SK-N-SH (cell line): ENCODE data around the gene FLT3LG. TPM values are rescaled to one million over a fixed set of nuclear protein-coding genes. Genes with fewer than 3 reads are reported as not detected.

ENCODE experiments used
- CTCF ChIA-PET: fragments of 300-600, 350-600 bp; formaldehyde crosslinking; extraction: SDS; loops from one replicate; lab custom pipeline; 2021; lab: Yijun Ruan, JAX
- POLR2A ChIA-PET: fragments of 350-600 bp; sonication (Branson Sonifier 250); formaldehyde crosslinking; extraction: SDS; loops from one replicate; lab custom pipeline; 2020; ENCODE audit warnings: antibody characterized with exemption, inconsistent platforms; lab: Yijun Ruan, JAX
- DNase-seq: peaks from one replicate; pipeline ENCODE4 v3.0.0; 2012
- H2AFZ ChIP-seq: fragments of 200-600 bp; sonication (generic); 2 replicates; pipeline ENCODE4 v1.8.1; 2016; ENCODE audit warnings: antibody characterized with exemption, mild to moderate bottlenecking, low read depth
- H3F3A ChIP-seq: fragments of 200-600 bp; sonication (generic); replicated peaks from 2 replicates; pipeline ENCODE3; 2016; ENCODE audit warnings: antibody characterized with exemption, mild to moderate bottlenecking; ENCODE audit not compliant: insufficient read depth
- H3K27ac ChIP-seq, 2 experiments: fragments of 200-500 bp in 1 of 2; fragments of 200-600 bp in 1 of 2; sonication (Bioruptor generic) in 1 of 2; sonication (generic), shearing (Covaris generic) in 1 of 2; 2 replicates each; pipeline versions ENCODE4 v1.5.1 to v1.6.1; 2014 to 2016; ENCODE audit warnings: low read depth in 2 of 2, inconsistent platforms in 1 of 2, low read length in 1 of 2, mild to moderate bottlenecking in 1 of 2, mixed read lengths in 1 of 2
- H3K27me3 ChIP-seq: fragments of 200-600 bp; sonication (generic), shearing (Covaris generic); 2 replicates; pipeline ENCODE4 v1.6.1; 2016; ENCODE audit warnings: mixed run types; ENCODE audit not compliant: insufficient read depth
- H3K36me3 ChIP-seq, 2 experiments: fragments of 200-500 bp in 1 of 2; fragments of 200-600 bp in 1 of 2; sonication (Bioruptor generic) in 1 of 2; sonication (generic) in 1 of 2; replicated peaks in 1 of 2; 2 replicates each; pipeline versions ENCODE3 to v1.5.1; 2014 to 2016; ENCODE audit warnings: low read length in 1 of 2, mild to moderate bottlenecking in 1 of 2; ENCODE audit not compliant: insufficient read depth in 2 of 2, control insufficient read depth in 1 of 2
- H3K4me1 ChIP-seq, 2 experiments: fragments of 200-500 bp in 1 of 2; fragments of 200-600 bp in 1 of 2; sonication (Bioruptor generic) in 1 of 2; sonication (generic), shearing (Covaris generic) in 1 of 2; 2 replicates each; pipeline versions ENCODE4 v1.5.1 to v1.6.1; 2014 to 2016; ENCODE audit warnings: low read depth in 1 of 2, low read length in 1 of 2, mixed run types in 1 of 2; ENCODE audit not compliant: insufficient read depth in 2 of 2, control insufficient read depth in 1 of 2
- H3K4me2 ChIP-seq: fragments of 200-600 bp; sonication (generic), shearing (Covaris generic); 2 replicates; pipeline ENCODE4 v1.6.1; 2017; ENCODE audit warnings: mixed run types
- H3K4me3 ChIP-seq, 2 experiments: fragments of 200-500 bp in 1 of 2; fragments of 200-600 bp in 1 of 2; sonication (Bioruptor generic) in 1 of 2; sonication (generic), shearing (Covaris generic) in 1 of 2; 2 replicates each; pipeline versions ENCODE4 v1.5.1 to v1.8.1; 2014 to 2016; ENCODE audit warnings: low read depth in 2 of 2, inconsistent platforms in 1 of 2, low read length in 1 of 2, mild to moderate bottlenecking in 1 of 2, mixed read lengths in 1 of 2, moderate library complexity in 1 of 2
- H3K79me2 ChIP-seq: fragments of 200-600 bp; sonication (generic); 2 replicates; pipeline ENCODE4 v1.8.1; 2017; ENCODE audit warnings: mild to moderate bottlenecking; ENCODE audit not compliant: insufficient read depth
- H3K9ac ChIP-seq: fragments of 200-600 bp; sonication (generic); 2 replicates; pipeline ENCODE4 v1.6.1; 2017; ENCODE audit warnings: mixed run types
- H3K9me2 ChIP-seq: fragments of 200-600 bp; sonication (generic); 2 replicates; pipeline ENCODE4 v1.6.1; 2017; ENCODE audit warnings: mixed run types
- H3K9me3 ChIP-seq: fragments of 200-600 bp; sonication (generic); 2 replicates; pipeline ENCODE4 v1.6.1; 2017; ENCODE audit warnings: mixed run types, mild to moderate bottlenecking, moderate library complexity
- H4K20me1 ChIP-seq: fragments of 200-600 bp; sonication (generic); 2 replicates; pipeline ENCODE4 v1.6.1; 2017; ENCODE audit warnings: mild to moderate bottlenecking, mixed run types; ENCODE audit not compliant: insufficient read depth
- CHD2 ChIP-seq: fragments of 150-350 bp; IDR thresholded peaks from 2 replicates; pipeline ENCODE4 v1.6.1; 2018; ENCODE audit warnings: low read length; ENCODE audit not compliant: partially characterized antibody
- EZH2phosphoT487 ChIP-seq: fragments of 200-600 bp; sonication (generic); IDR thresholded peaks from 2 replicates; pipeline ENCODE4 v1.6.1; 2017; ENCODE audit warnings: low read depth, mixed run types, mild to moderate bottlenecking, antibody characterized with exemption, moderate library complexity, borderline replicate concordance
- FOSL2 ChIP-seq: IDR thresholded peaks from 2 replicates; pipeline ENCODE4 v1.4.0; 2012; ENCODE audit warnings: low read depth, mild to moderate bottlenecking, moderate library complexity, borderline replicate concordance
- GABPA ChIP-seq: IDR thresholded peaks from 2 replicates; pipeline ENCODE4 v1.4.0; 2012; ENCODE audit warnings: low read depth, mild to moderate bottlenecking
- MXI1 ChIP-seq: IDR thresholded peaks from 2 replicates; pipeline ENCODE4 v1.6.1; 2012; ENCODE audit warnings: mild to moderate bottlenecking, low read depth, low read length, improper control_type of control experiment
- POLR2AphosphoS5 ChIP-seq: IDR thresholded peaks from 2 replicates; pipeline ENCODE4 v1.6.1; 2012; ENCODE audit warnings: low read depth, low read length
- RAD21 ChIP-seq: IDR thresholded peaks from 2 replicates; pipeline ENCODE4 v1.6.1; 2012; ENCODE audit warnings: mild to moderate bottlenecking, low read length
- RFX5 ChIP-seq: IDR thresholded peaks from 2 replicates; pipeline ENCODE4 v1.6.1; 2012; ENCODE audit warnings: mild to moderate bottlenecking, improper control_type of control experiment, low read length
- YY1 ChIP-seq: IDR thresholded peaks from 2 replicates; pipeline ENCODE4 v1.4.0; 2012; ENCODE audit warnings: low read depth, mild to moderate bottlenecking
- WGBS: methylation state at CpG from one replicate; pipeline ENCODE4 v1.1.6; 2017; ENCODE audit warnings: low lambda C conversion rate; 5-methylcytosine and 5-hydroxymethylcytosine counted together
- polyA plus RNA-seq, 3 experiments: library from polyadenylated mRNA; depleted of rRNA; stranded (reverse); fragments of >200 nt; gene quantifications; 2 replicates each; pipeline ENCODE4 v1.2.3, GENCODE V29; 2012
- TF ChIP-seq, protein P1 (sequence below): fragments of 150-350 bp; IDR thresholded peaks from 2 replicates; pipeline ENCODE4 v1.6.1; 2017; ENCODE audit warnings: antibody characterized with exemption, low read length, low read depth, borderline replicate concordance
- TF ChIP-seq, protein P2 (sequence below): IDR thresholded peaks from 2 replicates; pipeline ENCODE4 v1.4.0; 2012; ENCODE audit warnings: low read depth
- TF ChIP-seq, protein P3 (sequence below): IDR thresholded peaks from 2 replicates; pipeline ENCODE4 v1.4.0; 2012; ENCODE audit warnings: low read depth, borderline replicate concordance

The FLT3LG gene
- polyA plus RNA-seq, 1 of the 3 experiments (the other 2 are of a cell fraction): 6.4 TPM

DNA sequence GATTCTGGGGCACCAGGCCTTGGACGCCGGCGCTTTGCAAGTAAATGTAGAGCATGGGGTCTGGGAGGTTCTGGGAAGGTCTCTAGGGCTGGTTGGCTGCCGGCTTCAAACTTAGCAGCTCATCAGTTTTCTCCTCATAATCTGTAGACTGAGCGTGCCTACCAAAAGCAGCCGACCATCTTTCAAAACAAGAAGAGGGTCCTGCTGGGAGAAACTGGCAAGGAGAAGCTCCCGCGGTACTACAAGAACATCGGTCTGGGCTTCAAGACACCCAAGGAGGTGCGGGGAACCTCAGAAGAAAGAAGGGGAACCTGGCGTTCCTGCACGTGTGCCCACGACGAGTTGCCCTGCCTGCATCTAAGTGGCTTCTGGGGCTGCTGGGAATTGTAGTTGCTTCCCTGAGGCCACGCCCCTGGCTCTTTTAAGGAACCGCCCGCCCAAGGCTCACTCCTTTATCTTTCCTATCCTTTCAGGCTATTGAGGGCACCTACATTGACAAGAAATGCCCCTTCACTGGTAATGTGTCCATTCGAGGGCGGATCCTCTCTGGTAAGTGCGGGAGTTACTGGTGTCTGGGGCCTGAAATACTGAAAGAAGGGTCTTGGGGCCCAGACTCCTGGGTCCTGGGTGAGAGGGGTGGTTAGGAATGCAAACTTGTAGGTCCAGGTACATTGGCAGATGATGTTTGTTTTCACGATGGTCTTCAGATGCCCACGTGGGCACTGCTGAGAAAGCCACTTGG, 23.2 kb downstream of the FLT3LG start:
- peaks cover 28% of the 10 kb centered on the region for H3K79me2 ChIP-seq
- peak; percentile 68 for DNase-seq
- peak overlapping the region; percentile 90 to 91; a peak in 3 of 4 replicates for H3K27ac ChIP-seq
- peak overlapping the region; percentile 91 for H3K4me2 ChIP-seq
- H3K27me3 ChIP-seq: no peaks in the 10 kb centered on the region
- H3K9ac ChIP-seq: peak overlapping the region; percentile 96
- H3F3A ChIP-seq: peaks cover 78% of the 10 kb centered on the region
- H3K9me2 ChIP-seq: no peaks in the 10 kb centered on the region
- POLR2A ChIA-PET: interaction anchor here (1.7 kb wide), 2 partner anchors 51 to 179 kb away, joined by 4 to 8 read pairs; partner anchors contain the start of gene PRMT1
- H3K4me1 ChIP-seq: peaks cover 11 to 24% of the 10 kb centered on the region in 2 experiments
- TF ChIP-seq, protein P1, sequence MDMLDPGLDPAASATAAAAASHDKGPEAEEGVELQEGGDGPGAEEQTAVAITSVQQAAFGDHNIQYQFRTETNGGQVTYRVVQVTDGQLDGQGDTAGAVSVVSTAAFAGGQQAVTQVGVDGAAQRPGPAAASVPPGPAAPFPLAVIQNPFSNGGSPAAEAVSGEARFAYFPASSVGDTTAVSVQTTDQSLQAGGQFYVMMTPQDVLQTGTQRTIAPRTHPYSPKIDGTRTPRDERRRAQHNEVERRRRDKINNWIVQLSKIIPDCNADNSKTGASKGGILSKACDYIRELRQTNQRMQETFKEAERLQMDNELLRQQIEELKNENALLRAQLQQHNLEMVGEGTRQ: no peak
- TF ChIP-seq FOSL2 (no peak), RAD21 (no peak), EZH2phosphoT487 (no peak), GABPA (peak; percentile 30; the same call in 1 of the 2 replicates), YY1 (0 out of 2 replicates have a peak, but pooled peaks have one; percentile 29), POLR2AphosphoS5 (peak; percentile 56), MXI1 (peak; percentile 95), CHD2 (peak; percentile 13), RFX5 (no peak)
- TF ChIP-seq, protein P2, sequence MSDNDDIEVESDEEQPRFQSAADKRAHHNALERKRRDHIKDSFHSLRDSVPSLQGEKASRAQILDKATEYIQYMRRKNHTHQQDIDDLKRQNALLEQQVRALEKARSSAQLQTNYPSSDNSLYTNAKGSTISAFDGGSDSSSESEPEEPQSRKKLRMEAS: peak; percentile 89
- TF ChIP-seq, protein P3, sequence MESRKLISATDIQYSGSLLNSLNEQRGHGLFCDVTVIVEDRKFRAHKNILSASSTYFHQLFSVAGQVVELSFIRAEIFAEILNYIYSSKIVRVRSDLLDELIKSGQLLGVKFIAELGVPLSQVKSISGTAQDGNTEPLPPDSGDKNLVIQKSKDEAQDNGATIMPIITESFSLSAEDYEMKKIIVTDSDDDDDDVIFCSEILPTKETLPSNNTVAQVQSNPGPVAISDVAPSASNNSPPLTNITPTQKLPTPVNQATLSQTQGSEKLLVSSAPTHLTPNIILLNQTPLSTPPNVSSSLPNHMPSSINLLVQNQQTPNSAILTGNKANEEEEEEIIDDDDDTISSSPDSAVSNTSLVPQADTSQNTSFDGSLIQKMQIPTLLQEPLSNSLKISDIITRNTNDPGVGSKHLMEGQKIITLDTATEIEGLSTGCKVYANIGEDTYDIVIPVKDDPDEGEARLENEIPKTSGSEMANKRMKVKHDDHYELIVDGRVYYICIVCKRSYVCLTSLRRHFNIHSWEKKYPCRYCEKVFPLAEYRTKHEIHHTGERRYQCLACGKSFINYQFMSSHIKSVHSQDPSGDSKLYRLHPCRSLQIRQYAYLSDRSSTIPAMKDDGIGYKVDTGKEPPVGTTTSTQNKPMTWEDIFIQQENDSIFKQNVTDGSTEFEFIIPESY: peak; percentile 58; the same call in 1 of the 2 replicates
- H3K4me3 ChIP-seq: peak overlapping the region; percentile 88 to 97
- no peaks in the 10 kb centered on the region for H3K9me3 ChIP-seq
- H4K20me1 ChIP-seq: peaks cover 27% of the 10 kb centered on the region
- WGBS: 1% methylated on average over 21 of the region's 22 CpGs
- CTCF ChIA-PET: interaction anchor here (1.7 to 3.5 kb wide), 4 partner anchors 10 to 73 kb away, joined by 5 to 14 read pairs (median 10); partner anchors contain the start of gene FLT3LG
- peaks cover 36 to 38% of the 10 kb centered on the region in 2 experiments for H3K36me3 ChIP-seq
- no peak overlapping the region; the same call in 1 of the 2 replicates for H2AFZ ChIP-seq

DNA sequence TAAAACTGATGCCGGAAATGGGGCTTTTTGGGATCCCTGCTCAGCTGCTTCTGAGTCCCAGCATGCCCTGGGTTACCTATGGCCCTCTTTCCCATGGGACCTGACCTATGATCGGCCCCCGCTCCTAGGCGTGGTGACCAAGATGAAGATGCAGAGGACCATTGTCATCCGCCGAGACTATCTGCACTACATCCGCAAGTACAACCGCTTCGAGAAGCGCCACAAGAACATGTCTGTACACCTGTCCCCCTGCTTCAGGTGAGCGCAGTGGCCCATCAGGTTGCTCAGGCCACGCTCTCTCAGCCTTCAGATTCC, 23.7 kb downstream of the FLT3LG start:
- peak overlapping the region; percentile 96 for H3K9ac ChIP-seq
- H3K27ac ChIP-seq: peak overlapping the region in 1 of 2 experiments; percentile 90; a peak in 2 of 4 replicates
- H2AFZ ChIP-seq: no peak overlapping the region
- H3K27me3 ChIP-seq: no peaks in the 10 kb centered on the region
- 67% methylated on average over 6 of the region's 12 CpGs for WGBS
- peaks cover 11 to 24% of the 10 kb centered on the region in 2 experiments for H3K4me1 ChIP-seq
- ChIA-PET CTCF (interaction anchor here (1.7 kb wide), 1 partner anchor 9 kb away, joined by 5 read pairs; no protein-coding TSS in a partner anchor), POLR2A (no interaction called here)
- H3K4me3 ChIP-seq: peak overlapping the region; percentile 88 to 97
- H4K20me1 ChIP-seq: peaks cover 27% of the 10 kb centered on the region
- peaks cover 77% of the 10 kb centered on the region for H3F3A ChIP-seq
- H3K9me3 ChIP-seq: no peaks in the 10 kb centered on the region
- no peaks in the 10 kb centered on the region for H3K9me2 ChIP-seq
- TF ChIP-seq MXI1: no peak
- TF ChIP-seq YY1: no peak
- H3K36me3 ChIP-seq: peaks cover 31 to 33% of the 10 kb centered on the region in 2 experiments
- peaks cover 28% of the 10 kb centered on the region for H3K79me2 ChIP-seq
- no peak for DNase-seq
- H3K4me2 ChIP-seq: peak overlapping the region; percentile 91
